Liver (tissue), 3 donors: ENCODE results near the gene NGFR.

Experiments used
- JUND ChIP-seq, 2 donors: IDR thresholded peaks; 2 replicates each; pipeline ENCODE4 v1.6.1; 2016; ENCODE audit warnings: antibody characterized with exemption in 2 of 2
- RAD21 ChIP-seq, 2 donors: IDR thresholded peaks; 2 replicates each; pipeline ENCODE4 v1.6.1; 2016; ENCODE audit warnings: antibody characterized with exemption in 2 of 2, mild to moderate bottlenecking in 2 of 2
- TAF1 ChIP-seq: conservative IDR thresholded peaks from 2 replicates; pipeline ENCODE4 v1.6.1; 2016; ENCODE audit warnings: antibody characterized with exemption, mild to moderate bottlenecking
- TF ChIP-seq, protein P1 (sequence below): IDR thresholded peaks from 2 replicates; pipeline ENCODE4 v1.6.1; 2016; ENCODE audit warnings: antibody characterized with exemption, mild to moderate bottlenecking
- TF ChIP-seq, protein P2 (sequence below): fragments of 150-350 bp; IDR thresholded peaks from 2 replicates; pipeline ENCODE4 v1.5.1; 2017; ENCODE audit warnings: improper control_type of control experiment, low read depth, low read length; ENCODE audit not compliant: missing input control
- donor health status: healthy.
- donor health status: healthy.

GRCh38 chr17:49505854-49506253 lies 10.8 kb downstream of the NGFR start:
- TF ChIP-seq, protein P1, sequence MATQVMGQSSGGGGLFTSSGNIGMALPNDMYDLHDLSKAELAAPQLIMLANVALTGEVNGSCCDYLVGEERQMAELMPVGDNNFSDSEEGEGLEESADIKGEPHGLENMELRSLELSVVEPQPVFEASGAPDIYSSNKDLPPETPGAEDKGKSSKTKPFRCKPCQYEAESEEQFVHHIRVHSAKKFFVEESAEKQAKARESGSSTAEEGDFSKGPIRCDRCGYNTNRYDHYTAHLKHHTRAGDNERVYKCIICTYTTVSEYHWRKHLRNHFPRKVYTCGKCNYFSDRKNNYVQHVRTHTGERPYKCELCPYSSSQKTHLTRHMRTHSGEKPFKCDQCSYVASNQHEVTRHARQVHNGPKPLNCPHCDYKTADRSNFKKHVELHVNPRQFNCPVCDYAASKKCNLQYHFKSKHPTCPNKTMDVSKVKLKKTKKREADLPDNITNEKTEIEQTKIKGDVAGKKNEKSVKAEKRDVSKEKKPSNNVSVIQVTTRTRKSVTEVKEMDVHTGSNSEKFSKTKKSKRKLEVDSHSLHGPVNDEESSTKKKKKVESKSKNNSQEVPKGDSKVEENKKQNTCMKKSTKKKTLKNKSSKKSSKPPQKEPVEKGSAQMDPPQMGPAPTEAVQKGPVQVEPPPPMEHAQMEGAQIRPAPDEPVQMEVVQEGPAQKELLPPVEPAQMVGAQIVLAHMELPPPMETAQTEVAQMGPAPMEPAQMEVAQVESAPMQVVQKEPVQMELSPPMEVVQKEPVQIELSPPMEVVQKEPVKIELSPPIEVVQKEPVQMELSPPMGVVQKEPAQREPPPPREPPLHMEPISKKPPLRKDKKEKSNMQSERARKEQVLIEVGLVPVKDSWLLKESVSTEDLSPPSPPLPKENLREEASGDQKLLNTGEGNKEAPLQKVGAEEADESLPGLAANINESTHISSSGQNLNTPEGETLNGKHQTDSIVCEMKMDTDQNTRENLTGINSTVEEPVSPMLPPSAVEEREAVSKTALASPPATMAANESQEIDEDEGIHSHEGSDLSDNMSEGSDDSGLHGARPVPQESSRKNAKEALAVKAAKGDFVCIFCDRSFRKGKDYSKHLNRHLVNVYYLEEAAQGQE, result no peak
- no peak for TF ChIP-seq RAD21 (IDR thresholded peaks at IDR 0.05)
- TF ChIP-seq, protein P2, sequence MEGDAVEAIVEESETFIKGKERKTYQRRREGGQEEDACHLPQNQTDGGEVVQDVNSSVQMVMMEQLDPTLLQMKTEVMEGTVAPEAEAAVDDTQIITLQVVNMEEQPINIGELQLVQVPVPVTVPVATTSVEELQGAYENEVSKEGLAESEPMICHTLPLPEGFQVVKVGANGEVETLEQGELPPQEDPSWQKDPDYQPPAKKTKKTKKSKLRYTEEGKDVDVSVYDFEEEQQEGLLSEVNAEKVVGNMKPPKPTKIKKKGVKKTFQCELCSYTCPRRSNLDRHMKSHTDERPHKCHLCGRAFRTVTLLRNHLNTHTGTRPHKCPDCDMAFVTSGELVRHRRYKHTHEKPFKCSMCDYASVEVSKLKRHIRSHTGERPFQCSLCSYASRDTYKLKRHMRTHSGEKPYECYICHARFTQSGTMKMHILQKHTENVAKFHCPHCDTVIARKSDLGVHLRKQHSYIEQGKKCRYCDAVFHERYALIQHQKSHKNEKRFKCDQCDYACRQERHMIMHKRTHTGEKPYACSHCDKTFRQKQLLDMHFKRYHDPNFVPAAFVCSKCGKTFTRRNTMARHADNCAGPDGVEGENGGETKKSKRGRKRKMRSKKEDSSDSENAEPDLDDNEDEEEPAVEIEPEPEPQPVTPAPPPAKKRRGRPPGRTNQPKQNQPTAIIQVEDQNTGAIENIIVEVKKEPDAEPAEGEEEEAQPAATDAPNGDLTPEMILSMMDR, result no peak
- no peak for TF ChIP-seq TAF1
- TF ChIP-seq JUND (IDR thresholded peaks at IDR 0.05), result no peak
